Measurements from ENCODE around the gene FANCC.
A peak's percentile ranks its signal among the peaks of the same experiment; 100 is the strongest.

The FANCC gene

GRCh38 chr9:95095641-95096355, 221.7 kb downstream of the FANCC start:
- DNase-seq, result no peak

GRCh38 chr9:95094002-95094401, 223.5 kb downstream of the FANCC start:
- DNase-seq, result no peak

GRCh38 chr9:95093586-95093985, 223.9 kb downstream of the FANCC start:
- DNase-seq, result no peak

- peak; percentile 86 for DNase-seq
Measured at GRCh38 chr9:95092262-95093072, 225.0 kb downstream of the FANCC start.

GRCh38 chr9:95091601-95092261, 225.8 kb downstream of the FANCC start:
- peak; percentile 50 for DNase-seq

GRCh38 chr9:95090871-95091577, 226.5 kb downstream of the FANCC start:
- DNase-seq, result no peak

- no peak for DNase-seq
Measured at GRCh38 chr9:95090023-95090791, 227.3 kb downstream of the FANCC start.

- no peak for DNase-seq
Measured at GRCh38 chr9:95089257-95090022, 228.1 kb downstream of the FANCC start.

GRCh38 chr9:95088421-95089161, 228.9 kb downstream of the FANCC start:
- no peak for DNase-seq

GRCh38 chr9:95087659-95088242, 229.8 kb downstream of the FANCC start:
- DNase-seq, result no peak

- no peak for DNase-seq
Measured at GRCh38 chr9:95086564-95086955, 230.9 kb downstream of the FANCC start.

- DNase-seq, result no peak
Measured at GRCh38 chr9:95085861-95086563, 231.5 kb downstream of the FANCC start.

GRCh38 chr9:95085036-95085770, 232.3 kb downstream of the FANCC start:
- DNase-seq, result no peak

- no peak for DNase-seq
Measured at GRCh38 chr9:95084254-95084934, 233.1 kb downstream of the FANCC start.

GRCh38 chr9:95083086-95083768, 234.3 kb downstream of the FANCC start:
- DNase-seq, result no peak

GRCh38 chr9:95082401-95083084, 235.0 kb downstream of the FANCC start:
- DNase-seq, result no peak

- no peak for DNase-seq
Measured at GRCh38 chr9:95081998-95082397, 235.5 kb downstream of the FANCC start.

Measured in fibroblast of skin of right quadriceps (primary cell).